Raji (cell line): Measurements from ENCODE around the gene RHBDL2.
A peak's percentile ranks its signal among the peaks of the same experiment; 100 is the strongest.

ENCODE experiments used
- POLR2A ChIP-seq: IDR thresholded peaks from 2 replicates; pipeline ENCODE4 v1.6.1; 2011; ENCODE audit warnings: low read depth, low read length, control low read depth; ENCODE audit not compliant: insufficient read depth

The RHBDL2 gene

GRCh38 chr1:38898653-38899230 lies 42.9 kb downstream of the RHBDL2 start:
- no peak for TF ChIP-seq POLR2A

- TF ChIP-seq POLR2A: no peak
Observed at GRCh38 chr1:38896169-38896568, 45.5 kb downstream of the RHBDL2 start.

DNA sequence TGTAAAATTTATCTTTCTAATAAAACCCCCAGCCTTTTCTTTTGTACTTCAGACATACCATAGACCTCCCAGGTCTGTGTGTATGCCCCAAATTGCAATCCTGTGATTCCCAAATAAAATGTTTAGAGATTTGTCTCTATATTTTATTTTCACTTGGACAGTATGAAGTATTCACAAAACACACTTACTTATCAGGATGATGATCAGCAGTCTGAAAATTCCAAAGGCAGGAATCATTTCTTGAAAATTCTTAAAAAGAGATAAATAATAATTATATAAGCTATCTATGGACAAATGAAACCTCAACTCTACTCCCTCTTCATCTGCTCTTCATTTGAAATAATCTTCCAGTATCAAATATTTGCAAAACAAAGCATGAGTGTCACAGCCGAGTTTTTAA lies 48.7 kb downstream of the RHBDL2 start:
- no peak for TF ChIP-seq POLR2A

DNA sequence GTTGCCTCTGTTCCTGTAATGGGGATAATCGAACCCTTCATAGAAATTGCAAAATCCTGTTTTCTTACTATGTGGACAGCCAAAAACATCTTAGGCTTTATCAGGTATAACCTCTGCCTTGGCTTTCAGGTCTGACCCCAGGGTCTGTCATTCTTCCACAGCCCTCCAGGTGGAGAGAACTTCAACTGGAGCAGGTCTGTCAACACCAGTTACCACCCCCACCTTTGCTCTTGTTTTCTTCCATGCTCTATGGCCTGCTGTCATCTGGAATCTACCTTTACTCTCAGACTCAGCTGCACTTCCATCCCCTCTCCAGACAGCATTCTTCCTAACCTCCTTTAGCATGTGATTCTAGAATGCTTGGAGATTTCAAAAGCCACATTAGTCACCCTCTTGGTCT lies 49.9 kb downstream of the RHBDL2 start:
- TF ChIP-seq POLR2A: no peak

DNA sequence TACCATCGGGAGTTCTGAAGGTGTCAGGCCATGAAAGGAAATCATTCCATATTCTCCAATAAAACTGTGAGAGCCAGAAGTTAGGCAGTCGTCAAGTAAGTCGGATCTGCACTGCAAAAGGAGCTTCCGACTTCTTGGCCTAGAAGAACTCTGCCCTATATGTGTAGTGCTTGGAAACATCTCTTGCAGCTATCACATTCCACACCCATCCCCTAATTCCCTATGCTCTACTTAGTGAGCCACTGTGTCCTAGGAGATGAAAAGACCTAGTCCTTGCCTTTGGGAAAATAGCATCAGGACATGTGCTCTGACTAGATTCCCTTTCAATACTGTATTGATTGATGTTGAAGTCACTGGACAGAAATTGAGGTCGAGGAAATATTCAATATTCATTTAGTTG lies 52.0 kb downstream of the RHBDL2 start:
- no peak for TF ChIP-seq POLR2A

GRCh38 chr1:38888423-38889333 lies 53.0 kb downstream of the RHBDL2 start:
- TF ChIP-seq POLR2A: no peak

DNA sequence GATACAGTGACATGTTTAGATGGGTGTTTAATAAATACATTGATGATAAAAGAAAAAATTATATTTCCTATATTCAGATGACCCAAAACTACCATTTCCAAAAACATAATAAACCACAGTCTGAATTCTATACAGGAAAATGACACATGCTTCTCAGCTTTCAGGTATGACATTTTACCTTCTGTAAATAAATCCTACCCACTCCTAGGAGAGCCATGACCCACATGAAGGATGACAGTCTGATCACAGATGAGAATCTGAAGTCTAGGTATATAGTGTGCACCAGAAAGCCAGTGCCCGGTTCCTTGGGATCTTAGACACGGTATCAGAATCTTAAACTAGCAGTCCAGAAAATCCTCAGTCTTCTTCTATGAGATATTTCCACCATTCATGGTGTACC lies 56.5 kb downstream of the RHBDL2 start:
- TF ChIP-seq POLR2A: no peak

DNA sequence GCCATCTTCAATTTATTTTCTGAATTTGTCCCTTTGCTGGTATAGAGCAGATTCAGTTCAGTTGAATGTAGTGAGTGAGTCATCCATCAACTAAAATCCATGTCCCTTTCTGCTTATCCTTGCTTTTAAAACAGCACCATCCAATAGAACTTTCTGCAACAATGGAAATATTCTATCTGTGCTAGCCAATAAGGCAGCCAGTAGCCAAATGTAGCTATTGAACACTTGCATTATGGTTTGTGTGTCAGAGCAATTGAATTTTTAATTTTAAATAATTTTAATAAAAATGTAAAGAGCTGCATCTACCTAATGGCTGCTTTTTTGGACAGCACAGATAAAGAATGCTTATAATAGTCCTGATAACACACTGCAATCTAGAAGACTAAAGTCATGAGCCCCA lies 60.1 kb downstream of the RHBDL2 start, which contains the start of gene GJA9:
GJA9 (minus strand) TSS at position 101 of the 400 bp plus-strand sequence. CDS start 5,489 bp downstream, outside the sequence.
- TF ChIP-seq POLR2A: no peak

DNA sequence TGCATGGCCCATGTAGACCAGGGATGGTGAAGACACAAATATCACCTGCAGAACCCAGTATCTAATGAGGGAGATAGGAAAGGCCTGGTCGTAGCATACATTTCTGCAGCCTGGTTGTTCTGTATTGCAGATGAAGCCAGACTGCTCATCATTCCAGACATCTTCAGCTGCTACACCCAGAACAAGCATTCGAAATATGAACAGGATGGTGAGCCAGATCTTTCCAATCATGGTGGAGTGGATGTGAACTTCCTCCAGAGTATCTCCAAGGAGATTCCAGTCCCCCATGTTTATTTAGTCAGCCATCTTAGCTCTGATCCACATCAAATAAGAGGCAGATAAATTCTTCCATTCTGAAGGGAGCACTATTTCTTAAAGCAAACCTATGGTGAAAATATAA lies 65.8 kb downstream of the RHBDL2 start:
- TF ChIP-seq POLR2A: no peak

- TF ChIP-seq POLR2A: peak; percentile 81
Observed at GRCh38 chr1:38873027-38873969, 68.3 kb downstream of the RHBDL2 start, which contains the start of gene MYCBP. TSS of gene MYCBP (minus strand) at chr1:38873348. CDS start at chr1:38873305, 43 bp downstream.

DNA sequence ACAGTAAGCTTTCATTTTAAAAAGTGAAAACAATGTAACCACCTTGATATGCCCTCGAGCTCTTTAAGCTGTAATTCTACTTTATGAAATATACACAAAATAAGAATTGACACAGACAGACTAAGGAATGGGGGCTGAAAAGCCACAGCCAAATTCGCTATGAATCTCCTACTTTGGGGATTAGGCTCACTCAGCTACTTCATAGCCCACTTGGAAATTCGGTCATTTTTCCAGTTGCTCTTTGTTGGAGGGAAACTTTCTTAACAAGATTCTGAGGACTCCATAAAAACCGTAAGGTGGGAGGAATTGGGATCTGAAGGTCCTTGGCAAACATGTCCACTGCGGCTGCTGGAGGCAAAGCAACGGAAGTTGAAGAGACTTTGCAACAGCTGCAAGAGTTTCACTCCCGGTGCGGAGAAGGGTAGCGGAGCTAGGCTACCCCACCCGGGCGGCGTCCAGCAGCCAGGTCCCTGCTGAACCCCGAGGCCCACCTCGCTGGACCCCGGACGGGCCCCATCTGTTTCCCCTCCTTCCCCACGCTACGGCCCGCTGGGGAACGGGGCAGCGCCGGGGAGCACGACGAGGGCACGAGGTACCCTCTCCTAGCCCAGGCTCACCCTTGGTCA lies 69.1 kb downstream of the RHBDL2 start:
- TF ChIP-seq POLR2A: no peak

- TF ChIP-seq POLR2A: no peak
Observed at GRCh38 chr1:38870996-38871395, 70.6 kb downstream of the RHBDL2 start.

DNA sequence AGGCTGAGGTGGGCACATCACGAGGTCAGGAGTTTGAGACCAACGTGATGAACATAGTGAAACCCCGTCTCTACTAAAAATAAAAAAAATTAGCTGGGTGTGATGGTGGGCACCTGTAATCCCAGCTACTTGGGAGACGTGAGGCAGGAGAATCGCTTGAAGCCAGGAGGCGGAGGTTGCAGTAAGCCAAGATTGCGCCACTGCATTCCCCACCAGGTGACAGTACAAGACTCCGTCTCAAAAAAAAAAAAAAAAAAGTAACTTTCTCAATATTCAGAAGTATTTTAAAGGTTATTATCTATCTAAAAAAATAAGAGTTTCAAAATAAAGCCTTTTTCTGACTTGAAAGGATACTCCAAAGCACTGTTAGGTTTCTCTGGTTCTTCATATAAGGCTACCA lies 74.4 kb downstream of the RHBDL2 start:
- no peak for TF ChIP-seq POLR2A

DNA sequence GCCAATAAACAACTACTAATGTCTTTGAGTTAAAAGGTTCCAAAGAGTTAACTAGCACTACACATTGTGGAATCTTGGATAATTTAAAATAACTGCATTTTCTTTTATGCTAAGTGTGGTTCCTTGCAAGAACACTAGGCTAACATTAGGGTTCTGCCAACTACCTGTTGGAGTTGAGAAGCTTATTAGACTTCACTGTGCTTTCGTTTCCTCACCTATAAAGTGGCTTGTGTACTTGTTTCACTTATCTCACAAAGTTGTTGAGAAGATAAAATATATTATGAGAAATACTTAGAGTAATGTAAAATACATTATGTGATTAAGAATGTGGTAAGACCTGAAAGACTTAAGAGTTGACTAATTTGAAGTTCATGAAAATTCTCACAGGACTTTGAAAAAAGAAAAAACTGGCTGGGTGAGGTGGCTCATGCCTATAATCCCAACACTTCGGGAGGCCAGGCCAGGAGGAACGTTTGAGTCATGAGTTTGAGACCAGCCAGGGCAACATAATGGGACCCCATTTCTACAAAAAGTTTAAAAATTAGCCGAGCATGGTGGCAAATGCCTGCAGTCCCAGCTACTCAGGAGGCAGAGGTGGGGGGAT lies 76.4 kb downstream of the RHBDL2 start:
- TF ChIP-seq POLR2A: no peak
